GM06990 (cell line): ENCODE data around the gene RETREG1.
"Not testable (repeated sequence)": the region's sequence is repeated elsewhere in the genome, so short reads cannot be mapped to it uniquely, and the experiment has no call there.

Experiments used
- DNase-seq: peaks from one replicate; pipeline ENCODE4 v3.0.0-alpha.2; 2011; ENCODE audit not compliant: insufficient read length; ENCODE audit errors: extremely low read depth
- H3K27me3 ChIP-seq: replicated peaks from 2 replicates; pipeline ENCODE4 v1.6.0; 2011; ENCODE audit warnings: low read length; ENCODE audit not compliant: control insufficient read depth, insufficient read depth
- H3K36me3 ChIP-seq: 2 replicates; pipeline ENCODE4 v1.5.1; 2011; ENCODE audit warnings: low read length; ENCODE audit not compliant: control insufficient read depth, insufficient read depth
- H3K4me3 ChIP-seq: replicated peaks from 2 replicates; pipeline ENCODE4 v1.5.1; 2011; ENCODE audit warnings: low read depth, mild to moderate bottlenecking, control low read depth, low read length
- TF ChIP-seq, protein P1 (sequence below): IDR thresholded peaks from 2 replicates; pipeline ENCODE4 v1.5.1; 2011; ENCODE audit warnings: low read length, control low read depth, mild to moderate bottlenecking, inconsistent platforms; ENCODE audit not compliant: insufficient read depth, poor library complexity, severe bottlenecking

The RETREG1 gene

DNA sequence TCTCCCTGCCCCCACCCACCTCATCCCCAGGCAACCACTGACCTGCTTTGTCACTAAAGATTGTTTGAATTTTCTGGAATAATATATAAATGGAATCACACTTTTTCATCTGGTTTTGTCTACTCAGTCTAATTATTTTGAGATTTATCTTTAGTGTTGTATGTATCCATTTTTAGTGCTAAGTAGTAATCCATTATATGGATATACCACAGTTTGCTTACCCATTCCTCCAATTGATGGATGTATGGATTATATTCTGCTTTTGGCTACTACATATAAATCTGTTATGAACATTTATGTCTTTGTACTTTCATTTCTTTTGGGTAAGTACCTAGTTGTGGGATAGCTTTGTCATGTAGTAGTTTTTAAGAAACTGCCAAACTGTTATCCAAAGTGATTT, 136.7 kb downstream of the RETREG1 start:
- DNase-seq, result no peak
- no peaks in the 10 kb centered on the region for H3K27me3 ChIP-seq
- no peak overlapping the region for H3K4me3 ChIP-seq
- H3K36me3 ChIP-seq, result no peaks in the 10 kb centered on the region
- TF ChIP-seq, protein P1, sequence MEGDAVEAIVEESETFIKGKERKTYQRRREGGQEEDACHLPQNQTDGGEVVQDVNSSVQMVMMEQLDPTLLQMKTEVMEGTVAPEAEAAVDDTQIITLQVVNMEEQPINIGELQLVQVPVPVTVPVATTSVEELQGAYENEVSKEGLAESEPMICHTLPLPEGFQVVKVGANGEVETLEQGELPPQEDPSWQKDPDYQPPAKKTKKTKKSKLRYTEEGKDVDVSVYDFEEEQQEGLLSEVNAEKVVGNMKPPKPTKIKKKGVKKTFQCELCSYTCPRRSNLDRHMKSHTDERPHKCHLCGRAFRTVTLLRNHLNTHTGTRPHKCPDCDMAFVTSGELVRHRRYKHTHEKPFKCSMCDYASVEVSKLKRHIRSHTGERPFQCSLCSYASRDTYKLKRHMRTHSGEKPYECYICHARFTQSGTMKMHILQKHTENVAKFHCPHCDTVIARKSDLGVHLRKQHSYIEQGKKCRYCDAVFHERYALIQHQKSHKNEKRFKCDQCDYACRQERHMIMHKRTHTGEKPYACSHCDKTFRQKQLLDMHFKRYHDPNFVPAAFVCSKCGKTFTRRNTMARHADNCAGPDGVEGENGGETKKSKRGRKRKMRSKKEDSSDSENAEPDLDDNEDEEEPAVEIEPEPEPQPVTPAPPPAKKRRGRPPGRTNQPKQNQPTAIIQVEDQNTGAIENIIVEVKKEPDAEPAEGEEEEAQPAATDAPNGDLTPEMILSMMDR, result no peak

DNA sequence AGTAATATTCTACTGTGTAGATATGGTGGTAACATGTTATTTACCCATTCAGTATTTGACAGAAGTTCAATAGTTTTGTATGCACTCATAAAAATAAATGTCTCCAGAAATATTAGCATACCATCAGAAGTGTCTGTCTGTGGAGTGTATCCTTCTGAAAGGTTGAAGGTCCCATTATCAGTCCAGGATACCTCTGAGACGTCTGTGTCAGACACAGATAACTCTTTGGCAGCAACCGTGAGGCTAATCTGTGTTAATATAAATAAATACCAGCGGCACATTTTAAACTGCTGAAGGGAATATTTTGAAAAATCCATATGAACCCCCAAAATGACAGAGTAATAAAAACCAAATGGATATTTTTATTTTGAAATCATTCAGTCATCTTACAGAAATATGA, 139.3 kb downstream of the RETREG1 start:
- Histone ChIP-seq H3K27me3 (no peaks in the 10 kb centered on the region), H3K36me3 (no peaks in the 10 kb centered on the region; the same call in none of the 2 replicates), H3K4me3 (no peak overlapping the region)
- TF ChIP-seq, protein P1, result no peak
- no peak for DNase-seq

DNA sequence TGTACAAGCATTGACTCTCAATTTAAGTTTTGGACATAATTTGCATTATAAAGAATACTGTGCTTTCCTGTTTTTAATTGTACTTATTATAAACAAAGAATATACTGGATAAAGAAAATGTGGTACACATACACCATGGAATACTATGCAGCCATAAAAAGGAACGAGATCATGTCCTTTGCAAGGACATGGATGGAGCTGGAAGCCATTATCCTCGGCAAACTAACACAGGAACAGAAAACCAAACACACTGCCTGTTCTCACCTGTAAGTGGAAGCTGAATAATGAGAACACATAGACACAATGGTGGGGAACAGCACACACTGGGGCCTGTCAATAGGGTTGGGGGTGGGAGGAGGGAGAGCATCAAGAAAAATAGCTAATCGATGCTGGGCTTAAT, 140.4 kb downstream of the RETREG1 start:
- H3K36me3 ChIP-seq, DNase-seq, H3K4me3 ChIP-seq, H3K27me3 ChIP-seq: not testable (repeated sequence)

DNA sequence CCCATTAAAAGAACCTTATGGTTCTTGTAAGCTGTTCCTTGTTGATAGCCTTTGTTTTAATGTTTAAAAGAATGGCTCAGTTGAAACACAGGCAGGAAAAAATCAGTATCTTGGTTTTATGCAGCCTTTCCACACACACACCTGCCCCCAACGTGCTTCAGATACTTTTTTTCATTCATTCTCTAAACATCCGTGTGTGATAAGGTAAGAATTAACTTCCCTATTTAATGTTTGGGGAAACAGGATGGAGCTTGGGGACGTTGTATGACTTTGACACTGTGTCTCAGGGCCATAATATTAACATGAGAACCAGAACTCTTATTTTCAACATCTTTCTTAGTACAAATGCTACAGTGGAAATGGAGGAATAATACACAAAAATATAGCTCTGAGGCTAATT, 145.4 kb downstream of the RETREG1 start:
- Histone ChIP-seq H3K36me3 (no peaks in the 10 kb centered on the region; the same call in none of the 2 replicates), H3K27me3 (no peaks in the 10 kb centered on the region), H3K4me3 (no peak overlapping the region)
- TF ChIP-seq, protein P1, result no peak
- DNase-seq, result no peak

DNA sequence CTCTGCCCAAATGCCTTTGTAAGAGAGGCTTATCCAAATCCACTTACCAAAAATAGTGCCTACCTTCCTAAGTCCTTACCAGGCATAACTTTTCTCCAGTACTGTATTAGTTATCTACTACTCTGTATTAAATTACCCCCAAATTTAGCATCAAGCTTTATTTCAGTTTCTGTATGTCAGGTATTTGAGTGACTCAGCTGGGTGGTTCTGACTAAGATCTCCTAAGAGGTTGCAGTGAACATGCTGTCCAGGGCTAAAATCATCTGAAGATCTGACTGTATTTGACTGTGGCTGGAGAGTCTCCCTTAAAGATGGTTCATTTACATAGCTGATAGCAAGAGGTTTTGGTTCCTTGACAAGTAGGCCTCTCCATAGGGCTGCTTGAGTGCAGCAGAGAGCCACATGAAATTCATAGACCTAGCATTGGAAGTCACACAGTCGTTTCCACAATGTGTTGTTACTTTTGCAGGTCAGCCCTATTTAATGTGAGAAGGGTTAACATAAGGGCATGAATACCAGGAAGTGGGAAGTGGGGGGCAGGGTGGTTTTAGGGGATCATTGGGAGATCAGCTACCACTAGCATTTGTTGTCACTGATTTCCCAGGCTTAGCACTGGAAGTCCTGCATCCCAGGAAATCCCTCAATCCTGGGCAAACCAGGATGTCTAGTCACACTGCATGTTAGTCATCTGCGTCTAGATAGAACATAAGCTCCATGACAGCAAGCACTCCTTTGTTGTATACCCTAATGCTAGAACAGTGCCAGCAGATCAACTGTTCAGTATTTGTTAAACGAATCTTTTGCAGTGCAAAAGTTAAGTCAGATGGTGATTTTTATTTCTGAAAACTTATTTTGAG, 149.2 kb downstream of the RETREG1 start:
- peaks cover 6% of the 10 kb centered on the region for H3K36me3 ChIP-seq
- peak; percentile 66 for DNase-seq
- TF ChIP-seq, protein P1, result no peak
- no peaks in the 10 kb centered on the region for H3K27me3 ChIP-seq
- peak overlapping the region; percentile 98 for H3K4me3 ChIP-seq

DNA sequence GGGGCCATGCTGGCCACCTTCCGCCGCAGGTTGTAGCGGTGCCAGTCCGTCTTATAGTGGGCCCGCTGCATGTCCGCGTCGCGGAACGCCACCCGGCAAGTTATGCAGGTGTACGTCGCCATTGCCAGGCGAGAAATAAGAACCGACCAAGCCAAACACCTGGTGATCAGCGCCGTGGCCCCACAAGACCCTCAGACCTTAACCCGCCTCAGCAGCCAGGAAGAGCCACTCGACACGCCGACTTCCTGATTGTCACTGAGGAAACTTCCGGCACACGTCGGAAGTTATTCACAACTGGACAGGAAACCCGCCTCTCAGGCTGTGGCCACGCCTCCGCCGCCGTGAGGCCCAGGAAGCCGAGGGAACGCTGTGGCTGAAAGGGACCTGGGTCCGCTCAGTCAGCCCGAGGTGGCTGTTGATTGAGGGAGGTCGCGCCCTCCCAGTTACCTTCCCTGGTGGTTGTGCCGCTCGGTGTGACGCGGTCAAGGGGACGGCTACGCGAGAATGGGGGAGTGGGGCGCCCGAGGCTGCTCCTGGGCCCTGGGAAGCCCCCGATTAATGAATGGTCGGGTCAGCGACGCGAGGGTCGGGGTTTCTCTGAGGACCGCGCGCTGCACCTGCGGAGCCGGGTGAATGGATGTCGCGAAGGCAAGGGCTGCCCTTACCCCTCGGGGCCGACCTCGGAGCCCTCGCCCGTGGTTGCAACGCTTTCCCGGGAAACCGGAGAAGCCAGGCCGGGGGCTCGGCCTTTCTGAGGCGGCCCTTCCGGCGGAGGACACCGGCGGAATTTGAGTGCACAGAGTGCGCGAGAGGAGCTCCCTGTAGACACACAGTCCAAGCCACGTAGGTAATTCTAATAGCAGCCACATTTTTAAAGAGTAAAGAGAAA, 151.0 kb downstream of the RETREG1 start, which contains the start of gene ZNF622:
TSS of gene ZNF622 (minus strand) at position 257 of the 889 bp plus-strand sequence. CDS start at position 122, 135 bp downstream.
- H3K36me3 ChIP-seq, result peaks cover 12% of the 10 kb centered on the region
- no peaks in the 10 kb centered on the region for H3K27me3 ChIP-seq
- DNase-seq, result peak; percentile 91
- peak within 1 kb of the TSS; percentile 98 for H3K4me3 ChIP-seq
- TF ChIP-seq, protein P1, result no peak
